GM23338 (cell line): ENCODE measurements around the gene C13orf46.

Experiments
- CREB1 ChIP-seq: fragments of 250-450 bp; sonication (Bioruptor Pico); IDR thresholded peaks from 2 replicates; pipeline ENCODE4 v1.5.0; 2020; ENCODE audit warnings: low read depth, mild to moderate bottlenecking, moderate library complexity
- EZH2 ChIP-seq: fragments of 200-600 bp; sonication (generic); IDR thresholded peaks from one replicate; pipeline ENCODE4 v1.8.0; 2017; ENCODE audit warnings: antibody characterized with exemption, mild to moderate bottlenecking, low read depth; ENCODE audit not compliant: unreplicated experiment
- JUNB ChIP-seq: IDR thresholded peaks from one replicate; pipeline ENCODE4 v1.6.1; 2016; ENCODE audit warnings: antibody characterized with exemption; ENCODE audit not compliant: unreplicated experiment
- POLR2AphosphoS5 ChIP-seq: IDR thresholded peaks from 2 replicates; pipeline ENCODE4 v1.6.1; 2016; ENCODE audit warnings: antibody characterized with exemption, low read depth
- STAT1 ChIP-seq: IDR thresholded peaks from one replicate; pipeline ENCODE4 v1.6.1; 2016; ENCODE audit warnings: antibody characterized with exemption; ENCODE audit not compliant: unreplicated experiment
- ZNF114 ChIP-seq: fragments of 250-450 bp; sonication (Bioruptor Pico); IDR thresholded peaks from 2 replicates; pipeline ENCODE4 v1.5.0; 2020; ENCODE audit warnings: mild to moderate bottlenecking, moderate library complexity
- TF ChIP-seq, protein P1 (sequence below), 2 experiments: fragments of 200-600 bp in 1 of 2; sonication (generic) in 1 of 2; conservative IDR thresholded peaks; 2 replicates each; pipeline versions ENCODE4 v1.5.1 to v1.6.1; 2016 to 2017; ENCODE audit warnings: antibody characterized with exemption in 2 of 2, low read depth in 2 of 2, mild to moderate bottlenecking in 2 of 2, moderate library complexity in 1 of 2
- TF ChIP-seq, protein P2 (sequence below): IDR thresholded peaks from one replicate; pipeline ENCODE4 v1.6.1; 2018; ENCODE audit warnings: antibody characterized with exemption; ENCODE audit not compliant: unreplicated experiment

DNA sequence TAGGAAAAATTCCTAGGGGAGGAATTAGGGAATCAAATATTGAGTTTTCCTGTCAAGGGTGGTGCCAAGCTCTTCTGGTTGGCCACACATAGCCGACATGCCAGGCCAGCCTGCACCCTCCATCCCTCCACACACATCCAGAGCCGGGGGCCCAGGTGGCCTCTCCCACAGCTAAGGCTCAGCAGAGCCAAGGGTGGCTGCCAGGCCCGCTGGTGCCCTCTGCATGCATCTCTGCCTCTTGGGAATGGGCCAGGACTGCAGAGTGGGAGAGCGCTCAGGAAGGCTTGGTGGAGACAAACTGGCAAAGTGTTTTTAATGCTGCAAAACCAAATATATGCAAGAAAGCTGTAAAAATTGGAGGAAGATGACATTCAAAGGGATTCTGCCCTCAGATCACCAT, 67.3 kb downstream of the C13orf46 start:
- TF ChIP-seq POLR2AphosphoS5 (no peak), EZH2 (no peak), ZNF114 (CRISPR knock-in tag) (no peak), CREB1 (no peak), JUNB (no peak), STAT1 (no peak)
- TF ChIP-seq, protein P1, sequence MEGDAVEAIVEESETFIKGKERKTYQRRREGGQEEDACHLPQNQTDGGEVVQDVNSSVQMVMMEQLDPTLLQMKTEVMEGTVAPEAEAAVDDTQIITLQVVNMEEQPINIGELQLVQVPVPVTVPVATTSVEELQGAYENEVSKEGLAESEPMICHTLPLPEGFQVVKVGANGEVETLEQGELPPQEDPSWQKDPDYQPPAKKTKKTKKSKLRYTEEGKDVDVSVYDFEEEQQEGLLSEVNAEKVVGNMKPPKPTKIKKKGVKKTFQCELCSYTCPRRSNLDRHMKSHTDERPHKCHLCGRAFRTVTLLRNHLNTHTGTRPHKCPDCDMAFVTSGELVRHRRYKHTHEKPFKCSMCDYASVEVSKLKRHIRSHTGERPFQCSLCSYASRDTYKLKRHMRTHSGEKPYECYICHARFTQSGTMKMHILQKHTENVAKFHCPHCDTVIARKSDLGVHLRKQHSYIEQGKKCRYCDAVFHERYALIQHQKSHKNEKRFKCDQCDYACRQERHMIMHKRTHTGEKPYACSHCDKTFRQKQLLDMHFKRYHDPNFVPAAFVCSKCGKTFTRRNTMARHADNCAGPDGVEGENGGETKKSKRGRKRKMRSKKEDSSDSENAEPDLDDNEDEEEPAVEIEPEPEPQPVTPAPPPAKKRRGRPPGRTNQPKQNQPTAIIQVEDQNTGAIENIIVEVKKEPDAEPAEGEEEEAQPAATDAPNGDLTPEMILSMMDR (conservative IDR thresholded peaks at IDR 0.05; ENCODE audit: low read depth in 2 of 2): no peak
- TF ChIP-seq, protein P2, sequence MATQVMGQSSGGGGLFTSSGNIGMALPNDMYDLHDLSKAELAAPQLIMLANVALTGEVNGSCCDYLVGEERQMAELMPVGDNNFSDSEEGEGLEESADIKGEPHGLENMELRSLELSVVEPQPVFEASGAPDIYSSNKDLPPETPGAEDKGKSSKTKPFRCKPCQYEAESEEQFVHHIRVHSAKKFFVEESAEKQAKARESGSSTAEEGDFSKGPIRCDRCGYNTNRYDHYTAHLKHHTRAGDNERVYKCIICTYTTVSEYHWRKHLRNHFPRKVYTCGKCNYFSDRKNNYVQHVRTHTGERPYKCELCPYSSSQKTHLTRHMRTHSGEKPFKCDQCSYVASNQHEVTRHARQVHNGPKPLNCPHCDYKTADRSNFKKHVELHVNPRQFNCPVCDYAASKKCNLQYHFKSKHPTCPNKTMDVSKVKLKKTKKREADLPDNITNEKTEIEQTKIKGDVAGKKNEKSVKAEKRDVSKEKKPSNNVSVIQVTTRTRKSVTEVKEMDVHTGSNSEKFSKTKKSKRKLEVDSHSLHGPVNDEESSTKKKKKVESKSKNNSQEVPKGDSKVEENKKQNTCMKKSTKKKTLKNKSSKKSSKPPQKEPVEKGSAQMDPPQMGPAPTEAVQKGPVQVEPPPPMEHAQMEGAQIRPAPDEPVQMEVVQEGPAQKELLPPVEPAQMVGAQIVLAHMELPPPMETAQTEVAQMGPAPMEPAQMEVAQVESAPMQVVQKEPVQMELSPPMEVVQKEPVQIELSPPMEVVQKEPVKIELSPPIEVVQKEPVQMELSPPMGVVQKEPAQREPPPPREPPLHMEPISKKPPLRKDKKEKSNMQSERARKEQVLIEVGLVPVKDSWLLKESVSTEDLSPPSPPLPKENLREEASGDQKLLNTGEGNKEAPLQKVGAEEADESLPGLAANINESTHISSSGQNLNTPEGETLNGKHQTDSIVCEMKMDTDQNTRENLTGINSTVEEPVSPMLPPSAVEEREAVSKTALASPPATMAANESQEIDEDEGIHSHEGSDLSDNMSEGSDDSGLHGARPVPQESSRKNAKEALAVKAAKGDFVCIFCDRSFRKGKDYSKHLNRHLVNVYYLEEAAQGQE: no peak
